CD4-positive, alpha-beta T cell treated with Interleukin-6 at 100 ng/mL for 8 hours (primary cell): ENCODE results near the gene ALOX5.
"Not testable (repeated sequence)": the region's sequence is repeated elsewhere in the genome, so short reads cannot be mapped to it uniquely, and the experiment has no call there.

Experiments used
- DNase-seq: peaks from one replicate; pipeline ENCODE4 v3.0.0-alpha.2; 2020; ENCODE audit warnings: mixed read lengths, low spot score

The ALOX5 gene

DNA sequence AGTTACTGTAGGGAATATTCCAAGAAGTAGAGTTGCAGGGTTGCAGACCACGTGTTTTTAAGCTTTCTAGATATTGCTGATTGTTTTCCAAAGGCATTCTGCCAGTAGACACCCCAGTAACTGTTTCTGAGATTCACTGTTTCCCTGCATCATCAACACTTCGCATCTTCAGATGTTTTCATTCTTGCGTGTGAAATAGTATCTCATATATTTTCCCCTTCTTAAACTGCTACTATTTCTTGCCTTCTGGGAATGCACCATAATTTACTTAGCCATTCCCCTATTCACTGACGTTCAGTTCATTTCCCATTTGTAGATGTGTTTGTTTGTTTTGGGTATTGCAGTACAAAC is 30.7 kb downstream of the ALOX5 start:
- DNase-seq: no peak

DNA sequence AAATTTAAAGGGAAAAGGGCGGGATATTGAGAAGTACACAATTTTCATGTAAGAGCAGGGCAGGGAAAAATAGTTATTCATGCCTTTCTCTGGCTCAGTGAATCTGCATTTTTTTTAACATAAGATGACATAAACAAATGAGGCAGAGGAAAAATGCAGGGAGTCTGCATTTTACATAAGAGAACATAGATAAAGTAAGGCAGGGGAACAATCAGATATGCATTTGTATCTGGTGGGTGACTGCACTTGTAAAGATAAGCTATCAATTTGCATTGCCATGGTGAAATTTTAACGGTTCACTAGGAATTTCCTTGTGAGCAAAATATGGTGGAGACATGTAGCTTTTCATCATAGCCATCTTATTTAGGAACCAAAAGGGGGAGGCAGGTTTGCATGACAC is 33.5 kb downstream of the ALOX5 start:
- no peak for DNase-seq

DNA sequence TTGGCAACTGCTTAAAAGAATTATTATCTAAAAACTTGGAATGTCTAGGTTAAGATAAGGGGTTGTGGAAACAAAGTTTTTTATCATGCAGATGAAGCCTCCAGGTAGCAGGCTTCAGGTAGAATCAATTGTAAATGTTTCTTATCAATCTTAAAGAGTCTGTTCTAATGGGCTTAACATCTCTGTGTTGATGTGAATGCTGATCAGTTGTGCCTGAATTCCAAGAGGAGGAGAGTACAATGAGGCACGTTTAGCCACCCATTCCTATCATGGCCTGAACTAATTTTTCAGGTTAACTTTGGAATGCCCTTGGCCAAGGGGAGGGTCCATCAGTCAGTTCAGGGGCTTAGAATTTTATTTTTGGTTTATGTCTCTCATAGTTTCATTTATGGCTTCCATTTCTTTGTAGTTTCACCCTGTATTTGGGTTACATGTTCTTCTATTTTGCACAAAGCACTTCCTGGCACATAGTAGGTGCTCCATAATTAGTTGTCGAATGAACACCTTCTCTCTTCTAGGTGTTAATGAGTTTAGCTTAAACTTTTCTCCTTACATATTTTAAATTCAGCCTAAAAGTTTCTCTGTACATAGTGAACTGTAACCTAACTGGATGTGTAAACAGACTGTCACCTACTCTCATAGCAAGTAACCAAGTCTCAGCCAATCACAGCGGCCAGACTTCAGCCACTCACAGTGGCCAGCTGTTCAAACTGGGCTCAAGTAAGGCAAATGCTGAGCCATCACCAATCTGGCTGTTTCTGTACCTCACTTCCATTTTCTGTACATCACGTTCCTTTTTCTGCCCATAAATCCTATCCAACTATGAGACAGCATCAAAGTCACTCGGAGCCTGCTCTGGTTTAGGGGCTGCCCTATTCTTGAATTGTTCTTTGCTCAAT is 34.7 kb downstream of the ALOX5 start:
- no peak for DNase-seq

DNA sequence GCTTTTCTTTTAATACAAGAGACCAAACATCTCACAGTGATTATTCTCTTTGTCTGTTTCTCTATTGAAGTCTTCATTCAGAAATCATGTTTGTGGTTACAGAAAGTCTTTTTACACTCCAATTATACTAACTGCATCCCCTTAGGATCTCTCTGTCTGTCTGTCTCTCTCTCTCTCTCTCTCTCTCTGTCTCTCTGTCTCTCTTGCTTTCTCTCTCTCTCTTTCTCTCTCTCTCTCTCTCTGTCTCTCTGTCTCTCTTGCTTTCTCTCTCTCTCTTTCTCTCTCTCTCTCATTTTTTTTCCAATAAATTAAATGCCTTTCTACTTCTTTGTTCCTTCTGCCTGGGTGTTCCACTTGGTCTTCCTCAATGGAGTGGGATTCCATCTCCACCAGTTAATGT is 35.3 kb downstream of the ALOX5 start:
- DNase-seq: not testable (repeated sequence)

GRCh38 chr10:45409782-45410181 is 35.8 kb downstream of the ALOX5 start:
- DNase-seq: no peak

GRCh38 chr10:45410489-45410806 is 36.4 kb downstream of the ALOX5 start:
- DNase-seq: no peak

GRCh38 chr10:45410807-45411606 is 37.0 kb downstream of the ALOX5 start:
- no peak for DNase-seq

DNA sequence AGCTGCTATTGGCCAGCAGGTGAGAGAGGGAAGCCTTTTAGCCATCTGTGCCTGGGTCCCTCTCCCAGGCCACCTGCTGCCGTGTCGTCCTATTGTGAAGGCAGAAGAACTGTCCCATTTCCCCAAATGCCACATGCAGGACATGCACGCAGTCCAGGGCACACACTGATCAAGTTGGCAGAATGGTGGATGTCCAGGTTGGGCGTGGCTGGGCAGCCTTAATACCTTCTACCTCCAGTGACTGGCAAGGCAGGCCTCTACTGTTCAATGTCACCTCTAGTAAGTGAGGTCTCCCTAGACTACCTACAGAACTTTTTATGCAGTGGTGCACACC is 37.6 kb downstream of the ALOX5 start:
- no peak for DNase-seq

DNA sequence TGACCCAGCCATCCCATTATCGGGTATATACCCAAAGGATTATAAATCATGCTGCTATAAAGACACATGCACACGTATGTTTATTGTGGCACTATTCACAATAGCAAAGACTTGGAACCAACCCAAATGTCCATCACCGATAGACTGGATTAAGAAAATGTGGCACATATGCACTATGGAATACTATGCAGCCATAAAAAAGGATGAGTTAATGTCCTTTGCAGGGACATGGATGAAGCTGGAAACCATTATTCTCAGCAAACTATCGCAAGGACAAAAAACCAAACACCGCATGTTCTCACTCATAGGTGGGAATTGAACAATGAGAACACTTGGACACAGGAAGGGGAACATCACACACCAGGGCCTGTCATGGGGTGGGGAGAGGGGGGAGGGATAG is 41.0 kb downstream of the ALOX5 start:
- not testable (repeated sequence) for DNase-seq

- DNase-seq: no peak
Observed at GRCh38 chr10:45416603-45417002, 42.6 kb downstream of the ALOX5 start.

GRCh38 chr10:45417746-45418145 is 43.7 kb downstream of the ALOX5 start:
- no peak for DNase-seq

DNA sequence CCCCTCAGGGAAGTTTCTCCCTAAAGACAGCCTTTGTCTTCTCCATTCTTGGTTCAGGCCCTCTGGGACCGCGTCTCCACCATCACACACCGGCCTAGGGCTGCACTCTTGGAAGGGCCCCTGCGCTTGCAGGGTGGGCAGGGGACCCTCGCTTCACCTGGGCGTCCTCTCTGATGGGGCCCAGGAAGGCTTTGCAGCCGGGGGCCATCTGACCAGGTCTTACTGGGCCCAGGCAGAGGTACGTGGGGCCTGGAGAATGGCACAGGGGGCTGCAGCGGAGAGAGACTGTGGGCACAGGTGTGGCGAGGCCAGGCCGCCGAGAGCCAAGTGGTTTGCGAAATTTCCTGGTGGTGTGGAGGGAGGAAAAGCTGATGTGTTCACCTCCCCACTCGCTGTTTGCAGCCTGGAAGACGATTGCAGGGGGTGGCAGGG is 44.4 kb downstream of the ALOX5 start:
- no peak for DNase-seq

GRCh38 chr10:45418849-45419675 is 45.0 kb downstream of the ALOX5 start:
- peak; percentile 46 for DNase-seq

DNA sequence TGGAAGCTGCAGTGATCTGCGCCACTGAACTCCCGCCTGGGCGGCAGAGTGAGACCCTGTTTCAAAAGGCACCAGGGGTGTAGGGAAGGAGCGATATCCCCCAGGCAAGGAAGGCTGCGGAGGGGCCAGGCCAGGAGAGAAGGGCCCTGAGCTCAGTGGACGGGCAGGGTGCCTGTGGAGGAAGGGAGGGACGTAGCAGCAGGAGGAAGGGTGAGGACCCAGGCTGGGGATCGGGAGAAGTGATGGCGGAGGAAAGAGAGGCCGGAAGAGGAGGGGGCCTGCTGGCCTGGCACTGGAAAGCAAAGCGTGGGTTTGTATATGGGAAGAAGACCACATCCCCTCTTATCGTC is 45.6 kb downstream of the ALOX5 start:
- no peak for DNase-seq

DNA sequence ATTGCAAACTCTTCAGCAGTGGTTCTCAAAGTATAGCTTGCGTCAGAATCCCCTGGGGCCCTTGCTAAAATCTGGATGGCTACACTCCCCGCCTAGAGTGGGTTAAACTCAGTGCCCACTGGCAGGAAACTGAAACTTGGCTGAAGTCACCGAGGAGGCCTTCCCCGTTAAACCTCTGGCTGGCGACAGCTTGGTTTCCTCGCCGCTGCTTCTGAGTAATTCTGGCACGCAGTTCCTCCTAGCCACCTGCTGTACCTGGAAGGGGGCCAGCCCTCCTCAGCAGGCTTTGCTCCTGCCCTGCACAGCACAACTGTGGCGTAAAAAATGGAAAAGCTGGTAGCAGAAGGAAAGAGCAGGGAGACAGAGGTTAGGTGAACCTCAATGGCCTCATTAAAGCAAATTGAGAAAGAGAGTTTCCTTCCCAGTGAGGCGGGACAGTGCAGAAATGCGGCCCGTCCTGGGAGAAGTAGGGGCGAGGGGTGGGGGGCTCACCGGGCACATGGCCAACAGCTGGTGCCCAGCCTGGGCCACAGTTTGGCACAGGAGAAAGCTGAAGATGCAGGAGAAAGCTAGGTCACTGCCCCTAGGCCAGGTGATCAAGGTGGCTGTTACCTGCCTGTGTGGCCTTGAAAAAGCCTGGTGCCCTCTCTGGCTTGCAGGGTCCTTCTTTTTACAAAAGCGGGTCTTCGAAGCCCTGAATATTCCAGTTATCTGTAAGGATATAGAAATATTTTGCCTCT is 46.6 kb downstream of the ALOX5 start:
- peak; percentile 65 for DNase-seq

- peak; percentile 54 for DNase-seq
Observed at GRCh38 chr10:45421221-45422097, 47.4 kb downstream of the ALOX5 start.

DNA sequence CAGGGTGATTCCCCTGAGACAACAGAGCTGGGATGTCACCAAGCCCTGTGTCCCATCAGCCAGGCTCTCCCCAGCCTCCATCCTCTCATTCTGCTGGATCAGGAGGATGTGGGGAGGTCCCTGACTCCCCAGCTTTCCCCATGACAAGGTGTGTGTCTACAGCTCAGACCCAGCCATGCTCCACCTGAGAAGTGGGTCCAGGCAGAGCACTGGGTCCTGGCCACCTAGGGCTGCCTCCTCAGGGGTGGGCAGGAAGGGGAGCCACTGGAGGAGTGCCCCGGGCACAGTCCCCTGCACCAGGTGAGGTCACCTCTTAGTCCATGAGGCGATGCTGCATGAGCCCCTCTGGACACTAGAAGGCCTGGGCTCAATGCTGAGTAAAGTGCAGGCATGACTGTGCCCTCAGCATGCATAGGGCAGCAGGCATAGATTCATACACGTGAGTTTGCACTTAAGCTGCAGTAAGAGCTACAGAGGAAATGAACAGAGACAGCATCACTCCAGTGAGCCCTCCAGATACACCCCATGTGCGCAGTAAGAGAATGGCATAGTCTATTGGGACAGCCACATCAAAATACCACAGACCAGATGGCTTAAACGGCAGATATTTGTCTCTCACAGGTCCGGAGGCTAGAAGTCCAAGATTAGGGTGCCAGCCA is 48.3 kb downstream of the ALOX5 start:
- no peak for DNase-seq

GRCh38 chr10:45422866-45423659 is 49.0 kb downstream of the ALOX5 start:
- DNase-seq: no peak

- no peak for DNase-seq
Observed at GRCh38 chr10:45423976-45424499, 50.0 kb downstream of the ALOX5 start.
